GM12878 (cell line): ENCODE data around the gene MRGPRX4.

ENCODE experiments used
- CHD2 ChIP-seq: IDR thresholded peaks from 2 replicates; pipeline ENCODE4 v1.6.1; 2011; ENCODE audit warnings: low read depth, low read length, improper control_type of control experiment, borderline replicate concordance
- ELK1 ChIP-seq: IDR thresholded peaks from 2 replicates; pipeline ENCODE4 v1.6.1; 2012; ENCODE audit warnings: low read depth, low read length, improper control_type of control experiment
- EZH2 ChIP-seq: IDR thresholded peaks from 2 replicates; pipeline ENCODE4 v1.6.1; 2012; ENCODE audit warnings: low read depth, mild to moderate bottlenecking, control low read depth, inconsistent platforms, low read length, borderline replicate concordance; ENCODE audit not compliant: control insufficient read depth
- SMC3 ChIP-seq: IDR thresholded peaks from 2 replicates; pipeline ENCODE4 v1.6.1; 2011; ENCODE audit warnings: low read length, improper control_type of control experiment, borderline replicate concordance
- TAF1 ChIP-seq: IDR thresholded peaks from 2 replicates; pipeline ENCODE4 v1.6.1; 2011; ENCODE audit warnings: mild to moderate bottlenecking, low read depth, low read length, borderline replicate concordance
- TF ChIP-seq, protein P1 (sequence below), 3 experiments: IDR thresholded peaks in 2 of 3; conservative IDR thresholded peaks in 1 of 3; 2 replicates each; pipeline ENCODE4 v1.5.1; 2011; ENCODE audit warnings: low read depth in 3 of 3, low read length in 3 of 3, mild to moderate bottlenecking in 3 of 3, control low read depth in 2 of 3, moderate library complexity in 2 of 3, inconsistent platforms in 1 of 3, mixed read lengths in 1 of 3; ENCODE audit not compliant: control insufficient read depth in 2 of 3, insufficient read depth in 1 of 3; ENCODE audit errors: extremely low read depth in 1 of 3

DNA sequence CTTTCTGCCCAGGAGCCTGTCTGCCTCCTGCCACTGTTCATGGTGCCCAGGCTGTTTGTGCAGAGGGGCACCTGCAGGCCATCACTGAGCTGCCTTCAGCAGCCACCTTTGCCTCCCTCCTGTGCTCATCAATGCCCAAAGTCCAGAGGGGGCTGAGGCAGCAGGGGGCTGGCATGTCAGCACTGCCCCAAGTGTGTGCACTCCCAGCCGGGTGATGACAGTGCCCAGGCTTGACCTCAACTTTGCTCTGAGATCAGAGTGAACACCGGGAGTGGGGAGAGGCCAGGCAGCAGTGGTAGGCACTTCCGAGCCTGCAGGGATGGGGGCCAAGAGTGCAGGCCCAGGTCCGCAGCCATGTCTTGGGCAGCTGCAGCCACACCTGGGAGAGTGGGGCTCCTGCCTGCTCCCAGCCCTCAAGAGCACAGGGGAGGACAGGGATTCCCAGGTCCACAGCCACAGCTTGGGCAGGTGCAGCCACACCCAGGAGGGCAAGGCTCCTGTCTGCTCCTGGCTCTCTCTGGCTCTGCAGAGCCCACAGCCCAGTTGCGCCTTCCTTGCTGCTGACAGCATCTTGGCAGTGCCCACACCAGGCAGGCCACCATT is 48.7 kb downstream of the MRGPRX4 start:
- TF ChIP-seq, protein P1, sequence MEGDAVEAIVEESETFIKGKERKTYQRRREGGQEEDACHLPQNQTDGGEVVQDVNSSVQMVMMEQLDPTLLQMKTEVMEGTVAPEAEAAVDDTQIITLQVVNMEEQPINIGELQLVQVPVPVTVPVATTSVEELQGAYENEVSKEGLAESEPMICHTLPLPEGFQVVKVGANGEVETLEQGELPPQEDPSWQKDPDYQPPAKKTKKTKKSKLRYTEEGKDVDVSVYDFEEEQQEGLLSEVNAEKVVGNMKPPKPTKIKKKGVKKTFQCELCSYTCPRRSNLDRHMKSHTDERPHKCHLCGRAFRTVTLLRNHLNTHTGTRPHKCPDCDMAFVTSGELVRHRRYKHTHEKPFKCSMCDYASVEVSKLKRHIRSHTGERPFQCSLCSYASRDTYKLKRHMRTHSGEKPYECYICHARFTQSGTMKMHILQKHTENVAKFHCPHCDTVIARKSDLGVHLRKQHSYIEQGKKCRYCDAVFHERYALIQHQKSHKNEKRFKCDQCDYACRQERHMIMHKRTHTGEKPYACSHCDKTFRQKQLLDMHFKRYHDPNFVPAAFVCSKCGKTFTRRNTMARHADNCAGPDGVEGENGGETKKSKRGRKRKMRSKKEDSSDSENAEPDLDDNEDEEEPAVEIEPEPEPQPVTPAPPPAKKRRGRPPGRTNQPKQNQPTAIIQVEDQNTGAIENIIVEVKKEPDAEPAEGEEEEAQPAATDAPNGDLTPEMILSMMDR (IDR thresholded peaks at IDR 0.05 in 2 of 3, conservative IDR thresholded peaks at IDR 0.05 in 1 of 3; ENCODE audit: control insufficient read depth in 2 of 3, extremely low read depth in 1 of 3, insufficient read depth in 1 of 3, low read depth in 3 of 3, low read length in 3 of 3), result no peak
- TF ChIP-seq CHD2, result no peak
- TF ChIP-seq EZH2, result no peak
- TF ChIP-seq SMC3, result no peak
- no peak for TF ChIP-seq ELK1
- no peak for TF ChIP-seq TAF1
